Neural progenitor cell (in vitro differentiated cells): ENCODE results near the gene LEKR1. TPM values are rescaled to one million over a fixed set of nuclear protein-coding genes. Genes with fewer than 3 reads are reported as not detected.
A peak's percentile ranks its signal among the peaks of the same experiment; 100 is the strongest.

Experiments used
- DNase-seq: peaks from one replicate; pipeline ENCODE4 v3.0.0-alpha.2; 2016; ENCODE audit warnings: low spot score
- H2AFZ ChIP-seq: fragments of 200-600 bp; sonication (generic); replicated peaks from 2 replicates; pipeline ENCODE4 v1.6.1; 2016; ENCODE audit warnings: antibody characterized with exemption
- H3F3A ChIP-seq: fragments of 200-600 bp; sonication (generic); 2 replicates; pipeline ENCODE4 v1.6.1; 2016; ENCODE audit warnings: antibody characterized with exemption, low read depth
- H3K27ac ChIP-seq: fragments of 200-600 bp; sonication (generic); 2 replicates; pipeline ENCODE4 v1.5.1; 2016; ENCODE audit warnings: mild to moderate bottlenecking
- H3K27me3 ChIP-seq: fragments of 200-600 bp; sonication (generic); 2 replicates; pipeline ENCODE4 v1.6.1; 2016; ENCODE audit warnings: mild to moderate bottlenecking, moderate library complexity
- H3K36me3 ChIP-seq: fragments of 200-600 bp; sonication (generic); 2 replicates; pipeline ENCODE4 v1.5.1; 2016
- H3K4me1 ChIP-seq: fragments of 200-600 bp; sonication (generic); 2 replicates; pipeline ENCODE4 v1.6.1; 2016; ENCODE audit warnings: mixed run types
- H3K4me2 ChIP-seq: fragments of 200-600 bp; sonication (generic); 2 replicates; pipeline ENCODE4 v1.6.1; 2016
- H3K4me3 ChIP-seq: fragments of 200-600 bp; sonication (generic); 2 replicates; pipeline ENCODE4 v1.5.1; 2016
- H3K79me2 ChIP-seq: fragments of 200-600 bp; sonication (generic); 2 replicates; pipeline ENCODE4 v1.6.1; 2016; ENCODE audit warnings: low read depth
- H3K9ac ChIP-seq: fragments of 200-600 bp; sonication (generic); 2 replicates; pipeline ENCODE4 v1.6.1; 2016
- H3K9me3 ChIP-seq: fragments of 200-600 bp; sonication (generic); 2 replicates; pipeline ENCODE4 v1.5.1; 2016; ENCODE audit warnings: low read depth
- H4K20me1 ChIP-seq: fragments of 200-600 bp; sonication (generic); 2 replicates; pipeline ENCODE4 v1.6.1; 2016; ENCODE audit warnings: low read depth
- H3K27ac Mint-ChIP-seq: 3 replicates; pipeline ENCODE4 v1.8.0; 2021; ENCODE audit warnings: mixed read lengths
- H3K27me3 Mint-ChIP-seq: 2 replicates; pipeline ENCODE4 v1.8.0; 2022; ENCODE audit warnings: low read depth, mild to moderate bottlenecking, inconsistent platforms, moderate library complexity, mixed read lengths; ENCODE audit not compliant: insufficient read depth
- H3K36me3 Mint-ChIP-seq: 3 replicates; pipeline ENCODE4 v1.8.0; 2021; ENCODE audit warnings: mixed read lengths
- H3K4me1 Mint-ChIP-seq: 3 replicates; pipeline ENCODE4 v1.8.0; 2021; ENCODE audit warnings: mixed read lengths
- H3K4me3 Mint-ChIP-seq: 3 replicates; pipeline ENCODE4 v1.8.0; 2021; ENCODE audit warnings: mild to moderate bottlenecking, moderate library complexity, mixed read lengths
- H3K9me3 Mint-ChIP-seq: 3 replicates; pipeline ENCODE4 v1.8.0; 2020; ENCODE audit warnings: mixed read lengths
- CTCF ChIP-seq: fragments of 200-600 bp; sonication (generic); IDR thresholded peaks from 2 replicates; pipeline ENCODE4 v1.5.1; 2017; ENCODE audit warnings: antibody characterized with exemption, mild to moderate bottlenecking
- EZH2 ChIP-seq: fragments of 200-600 bp; sonication (generic); IDR thresholded peaks from 2 replicates; pipeline ENCODE4 v1.6.1; 2017; ENCODE audit warnings: antibody characterized with exemption, mild to moderate bottlenecking, moderate library complexity
- EZH2phosphoT487 ChIP-seq: fragments of 200-600 bp; sonication (generic); IDR thresholded peaks from 2 replicates; pipeline ENCODE4 v1.6.1; 2017; ENCODE audit warnings: antibody characterized with exemption
- total RNA-seq: library from RNA; depleted of rRNA; stranded (reverse); fragments of >200 nt; gene quantifications from 2 replicates; pipeline ENCODE4 v1.2.3, GENCODE V29; 2015; ENCODE audit warnings: low replicate concordance

LEKR1 gene
- total RNA-seq, 1 donor from 2014 or later = 1.9 TPM

GRCh38 chr3:157087373-157087772, 261.2 kb downstream of the LEKR1 start:
- Histone ChIP-seq H3K27me3 (peaks cover 17% of the 10 kb centered on the region), H3K4me1 (peaks cover 13% of the 10 kb centered on the region), H3K9ac (no peak overlapping the region), H3K27ac (no peak overlapping the region), H3K79me2 (no peaks in the 10 kb centered on the region), H3K36me3 (no peaks in the 10 kb centered on the region), H4K20me1 (no peaks in the 10 kb centered on the region), H2AFZ (no peak overlapping the region), H3F3A (peaks cover 9% of the 10 kb centered on the region), H3K9me3 (no peaks in the 10 kb centered on the region), H3K4me3 (no peak overlapping the region), H3K4me2 (no peak overlapping the region)
- Mint-ChIP-seq H3K9me3 (no peaks in the 10 kb centered on the region), H3K4me1 (peaks cover 39% of the 10 kb centered on the region), H3K27me3 (peaks cover 9% of the 10 kb centered on the region), H3K27ac (peak overlapping the region; percentile 97), H3K36me3 (no peaks in the 10 kb centered on the region), H3K4me3 (peak overlapping the region; percentile 87)
- DNase-seq = no peak
- TF ChIP-seq EZH2phosphoT487 = no peak
- no peak for TF ChIP-seq CTCF
- TF ChIP-seq EZH2 = no peak

- H3K4me1 ChIP-seq = peaks cover 13% of the 10 kb centered on the region
- H3K27ac Mint-ChIP-seq = peak overlapping the region; percentile 97
Measured at GRCh38 chr3:157087780-157088600, 261.8 kb downstream of the LEKR1 start.

GRCh38 chr3:157088601-157089454, 262.7 kb downstream of the LEKR1 start:
- no peaks in the 10 kb centered on the region for H3K9me3 Mint-ChIP-seq
- peaks cover 6% of the 10 kb centered on the region for H3K27me3 ChIP-seq
- DNase-seq = peak; percentile 96
- peaks cover 9% of the 10 kb centered on the region for H3F3A ChIP-seq
- H4K20me1 ChIP-seq = no peaks in the 10 kb centered on the region
- H3K36me3 ChIP-seq = no peaks in the 10 kb centered on the region
- peak overlapping the region; percentile 97 for H3K27ac Mint-ChIP-seq
- H3K4me2 ChIP-seq = peak overlapping the region; percentile 75
- peaks cover 13% of the 10 kb centered on the region for H3K4me1 ChIP-seq
- no peaks in the 10 kb centered on the region for H3K79me2 ChIP-seq
- H3K4me3 Mint-ChIP-seq = peak overlapping the region; percentile 87
- peaks cover 31% of the 10 kb centered on the region for H3K4me1 Mint-ChIP-seq
- no peak overlapping the region for H3K9ac ChIP-seq
- H3K4me3 ChIP-seq = peak overlapping the region; percentile 51
- H2AFZ ChIP-seq = peak overlapping the region; percentile 83
- peaks cover 6% of the 10 kb centered on the region for H3K27me3 Mint-ChIP-seq
- no peak for TF ChIP-seq EZH2phosphoT487
- TF ChIP-seq CTCF = peak; percentile 26
- H3K9me3 ChIP-seq = no peaks in the 10 kb centered on the region
- H3K36me3 Mint-ChIP-seq = no peaks in the 10 kb centered on the region
- H3K27ac ChIP-seq = peak overlapping the region; percentile 69

More at GRCh38 chr3:157087780-157088600, 261.8 kb downstream of the LEKR1 start:
- Histone ChIP-seq H3F3A (peaks cover 9% of the 10 kb centered on the region), H3K27me3 (peaks cover 11% of the 10 kb centered on the region), H4K20me1 (no peaks in the 10 kb centered on the region), H3K79me2 (no peaks in the 10 kb centered on the region), H3K4me3 (peak overlapping the region; percentile 51), H3K36me3 (no peaks in the 10 kb centered on the region), H3K9ac (no peak overlapping the region), H3K9me3 (no peaks in the 10 kb centered on the region), H3K4me2 (peak overlapping the region; percentile 75), H2AFZ (no peak overlapping the region), H3K27ac (peak overlapping the region; percentile 69)
- DNase-seq = no peak
- Mint-ChIP-seq H3K36me3 (no peaks in the 10 kb centered on the region), H3K4me1 (peaks cover 33% of the 10 kb centered on the region), H3K9me3 (no peaks in the 10 kb centered on the region), H3K4me3 (peak overlapping the region; percentile 87), H3K27me3 (peaks cover 6% of the 10 kb centered on the region)
- no peak for TF ChIP-seq EZH2phosphoT487
- TF ChIP-seq CTCF = no peak
- no peak for TF ChIP-seq EZH2
